Sigmoid colon (tissue), 7 donors: Measurements from ENCODE around the gene TRPM3. TPM values are rescaled to one million over a fixed set of nuclear protein-coding genes. Genes with fewer than 3 reads are reported as not detected.

Experiments
- DNase-seq: peaks from one replicate; pipeline ENCODE4 v3.0.0-alpha.2; 2019
- H3K27ac ChIP-seq, 4 donors: fragments of 200-600 bp; sonication (generic); one replicate each; pipeline ENCODE4 v1.5.1; 2016 to 2019; ENCODE audit warnings: mild to moderate bottlenecking in 1 of 4
- H3K27me3 ChIP-seq, 3 donors: fragments of 200-600 bp; sonication (generic); one replicate each; pipeline ENCODE4 v1.5.1; 2019; ENCODE audit warnings: mild to moderate bottlenecking in 1 of 3
- H3K36me3 ChIP-seq, 4 donors: fragments of 200-600 bp; sonication (generic); one replicate each; pipeline ENCODE4 v1.5.1; 2016 to 2019
- H3K4me1 ChIP-seq, 4 donors: fragments of 200-600 bp; sonication (generic); one replicate each; pipeline ENCODE4 v1.5.1; 2017 to 2019
- H3K4me3 ChIP-seq, 4 donors: fragments of 200-600 bp; sonication (generic); one replicate each; pipeline ENCODE4 v1.5.1; 2017 to 2019; ENCODE audit warnings: mild to moderate bottlenecking in 2 of 4, moderate library complexity in 1 of 4
- H3K9me3 ChIP-seq, 4 donors: fragments of 200-600 bp in 3 of 4; sonication (generic) in 3 of 4; one replicate each; pipeline versions ENCODE4 v1.5.1 to v1.6.1; 2013 to 2019
- CTCF ChIP-seq, 4 experiments: fragments of 450-650 bp in 3 of 4; fragments of 200-600 bp in 1 of 4; IDR thresholded peaks; one replicate each; pipeline ENCODE4 v1.5.1; 2016 to 2019; ENCODE audit warnings: antibody characterized with exemption in 4 of 4, mild to moderate bottlenecking in 3 of 4, moderate library complexity in 2 of 4
- EP300 ChIP-seq, 4 donors: sonication (generic); formaldehyde crosslinking; IDR thresholded peaks; one replicate each; pipeline ENCODE4 v1.6.1; 2017; ENCODE audit warnings: antibody characterized with exemption in 4 of 4
- POLR2A ChIP-seq, 2 donors: fragments of 450-650 bp; IDR thresholded peaks; one replicate each; pipeline ENCODE4 v1.6.1; 2016; ENCODE audit warnings: antibody characterized with exemption in 2 of 2, mild to moderate bottlenecking in 2 of 2, moderate library complexity in 2 of 2
- POLR2AphosphoS5 ChIP-seq, 4 donors: sonication (generic); formaldehyde crosslinking; IDR thresholded peaks; one replicate each; pipeline ENCODE4 v1.6.1; 2017; ENCODE audit warnings: antibody characterized with exemption in 4 of 4
- WGBS, 2 donors: extraction: QIAGEN DNeasy Blood & Tissue Kit; methylation state at CpG; one replicate each; pipeline ENCODE4 v1.1.7; 2013; 5-methylcytosine and 5-hydroxymethylcytosine counted together
- intact Hi-C: fragments of 100-400 bp; cut with DNase I; formaldehyde crosslinking; loops from one replicate; pipeline ENCODE4 v1.15.1; 2023
- polyA plus RNA-seq, 3 donors: library from polyadenylated mRNA; stranded (reverse); fragments of 200-250 nt; gene quantifications; one replicate each; pipeline ENCODE4 v1.2.3, GENCODE V29; 2013
- total RNA-seq, 4 donors: library from RNA; depleted of rRNA; stranded (reverse); fragments of >200 nt; gene quantifications; one replicate each; pipeline ENCODE4 v1.1.0, GENCODE V29; 2016
- donor health status: healthy with polysubstance abuse.
- donor health status: Bipolar disorder and iron deficiency.
- donor health status: healthy.

The TRPM3 gene
- total and polyA plus RNA-seq, 7 donors: 0.07 to 1.8 (median 0.41) TPM; not detected in 2

GRCh38 chr9:70675868-70676370 is 445.5 kb downstream of the TRPM3 start:
- no peak overlapping the region for H3K4me3 ChIP-seq
- intact Hi-C loops: no loop called here
- peaks cover 0 to 9% (median 0%) of the 10 kb centered on the region in 4 donors for H3K4me1 ChIP-seq
- no peaks in the 10 kb centered on the region for H3K36me3 ChIP-seq
- no peaks in the 10 kb centered on the region for H3K9me3 ChIP-seq
- 89% methylated on average over 1 of the region's 1 CpG for WGBS, 2 donors
- H3K27me3 ChIP-seq: no peaks in the 10 kb centered on the region
- no peak for TF ChIP-seq POLR2A (IDR thresholded peaks at IDR 0.05)
- TF ChIP-seq EP300 (IDR thresholded peaks at IDR 0.05): no peak
- TF ChIP-seq CTCF (IDR thresholded peaks at IDR 0.05): no peak
- no peak for TF ChIP-seq POLR2AphosphoS5 (IDR thresholded peaks at IDR 0.05)
- no peak overlapping the region for H3K27ac ChIP-seq
- DNase-seq: no peak

GRCh38 chr9:70673844-70674243 is 447.6 kb downstream of the TRPM3 start:
- intact Hi-C loops: no loop called here
- no peaks in the 10 kb centered on the region for H3K9me3 ChIP-seq
- 84 to 89% methylated on average over 1 of the region's 1 CpG for WGBS, 2 donors

GRCh38 chr9:70672161-70672649 is 449.2 kb downstream of the TRPM3 start:
- WGBS, 2 donors: 63 to 73% methylated on average over 1 of the region's 1 CpG
- Histone ChIP-seq H3K27me3 (no peaks in the 10 kb centered on the region), H3K4me1 (peaks cover 0 to 4% (median 0%) of the 10 kb centered on the region in 4 donors), H3K27ac (no peak overlapping the region), H3K9me3 (no peaks in the 10 kb centered on the region), H3K4me3 (no peak overlapping the region), H3K36me3 (no peaks in the 10 kb centered on the region)
- no peak for DNase-seq
- intact Hi-C loops: no loop called here
- TF ChIP-seq POLR2A (IDR thresholded peaks at IDR 0.05) (no peak), CTCF (IDR thresholded peaks at IDR 0.05) (no peak), POLR2AphosphoS5 (IDR thresholded peaks at IDR 0.05) (no peak), EP300 (IDR thresholded peaks at IDR 0.05) (no peak)

More at GRCh38 chr9:70673844-70674243, 447.6 kb downstream of the TRPM3 start:
- no peaks in the 10 kb centered on the region for H3K27me3 ChIP-seq
- peaks cover 0 to 9% (median 0%) of the 10 kb centered on the region in 4 donors for H3K4me1 ChIP-seq
- DNase-seq: no peak
- H3K36me3 ChIP-seq: no peaks in the 10 kb centered on the region
- no peak for TF ChIP-seq POLR2AphosphoS5 (IDR thresholded peaks at IDR 0.05)
- TF ChIP-seq CTCF (IDR thresholded peaks at IDR 0.05): no peak
- TF ChIP-seq EP300 (IDR thresholded peaks at IDR 0.05): no peak
- no peak for TF ChIP-seq POLR2A (IDR thresholded peaks at IDR 0.05)
- no peak overlapping the region for H3K4me3 ChIP-seq
- no peak overlapping the region for H3K27ac ChIP-seq

- Histone ChIP-seq H3K9me3 (no peaks in the 10 kb centered on the region), H3K36me3 (no peaks in the 10 kb centered on the region), H3K27me3 (no peaks in the 10 kb centered on the region), H3K4me3 (no peak overlapping the region), H3K27ac (no peak overlapping the region), H3K4me1 (no peaks in the 10 kb centered on the region)
- intact Hi-C loops: no loop called here
- WGBS, 2 donors: 71 to 76% methylated on average over 3 of the region's 3 CpGs
- DNase-seq: no peak
- TF ChIP-seq POLR2A (IDR thresholded peaks at IDR 0.05) (no peak), CTCF (IDR thresholded peaks at IDR 0.05) (no peak), EP300 (IDR thresholded peaks at IDR 0.05) (no peak), POLR2AphosphoS5 (IDR thresholded peaks at IDR 0.05) (no peak)
Measured at GRCh38 chr9:70668751-70669150, 452.7 kb downstream of the TRPM3 start.

GRCh38 chr9:70658765-70659164 is 462.7 kb downstream of the TRPM3 start:
- H3K27me3 ChIP-seq: no peaks in the 10 kb centered on the region
- no peak for TF ChIP-seq EP300 (IDR thresholded peaks at IDR 0.05)
- TF ChIP-seq POLR2AphosphoS5 (IDR thresholded peaks at IDR 0.05): no peak
- no peak for TF ChIP-seq CTCF (IDR thresholded peaks at IDR 0.05)
- no peak for TF ChIP-seq POLR2A (IDR thresholded peaks at IDR 0.05)

More at GRCh38 chr9:70658765-70659164, 462.7 kb downstream of the TRPM3 start:
- no peaks in the 10 kb centered on the region for H3K4me1 ChIP-seq
- DNase-seq: no peak
- no peaks in the 10 kb centered on the region for H3K36me3 ChIP-seq
- H3K27ac ChIP-seq: no peak overlapping the region
- H3K4me3 ChIP-seq: no peak overlapping the region
- intact Hi-C loops: no loop called here
- H3K9me3 ChIP-seq: peaks cover 0 to 6% (median 0%) of the 10 kb centered on the region in 4 donors
